HFF-Myc (cell line): ENCODE measurements around the gene TSG101.

Experiments
- DNase-seq: peaks from one replicate; pipeline ENCODE4 v3.0.0-alpha.2; 2011; ENCODE audit warnings: low read depth; ENCODE audit errors: extremely low read depth
- H3K4me3 ChIP-seq: replicated peaks from 2 replicates; pipeline ENCODE4 v1.5.1; 2011; ENCODE audit warnings: low read depth, mild to moderate bottlenecking, control low read depth, low read length
- TF ChIP-seq, protein P1 (sequence below): IDR thresholded peaks from 2 replicates; pipeline ENCODE4 v1.5.1; 2012; ENCODE audit warnings: mild to moderate bottlenecking, low read depth, low read length, control low read depth; ENCODE audit errors: missing control alignments

TSG101 gene

GRCh38 chr11:18495703-18496102 is 31.0 kb downstream of the TSG101 start:
- no peak for DNase-seq
- TF ChIP-seq, protein P1, sequence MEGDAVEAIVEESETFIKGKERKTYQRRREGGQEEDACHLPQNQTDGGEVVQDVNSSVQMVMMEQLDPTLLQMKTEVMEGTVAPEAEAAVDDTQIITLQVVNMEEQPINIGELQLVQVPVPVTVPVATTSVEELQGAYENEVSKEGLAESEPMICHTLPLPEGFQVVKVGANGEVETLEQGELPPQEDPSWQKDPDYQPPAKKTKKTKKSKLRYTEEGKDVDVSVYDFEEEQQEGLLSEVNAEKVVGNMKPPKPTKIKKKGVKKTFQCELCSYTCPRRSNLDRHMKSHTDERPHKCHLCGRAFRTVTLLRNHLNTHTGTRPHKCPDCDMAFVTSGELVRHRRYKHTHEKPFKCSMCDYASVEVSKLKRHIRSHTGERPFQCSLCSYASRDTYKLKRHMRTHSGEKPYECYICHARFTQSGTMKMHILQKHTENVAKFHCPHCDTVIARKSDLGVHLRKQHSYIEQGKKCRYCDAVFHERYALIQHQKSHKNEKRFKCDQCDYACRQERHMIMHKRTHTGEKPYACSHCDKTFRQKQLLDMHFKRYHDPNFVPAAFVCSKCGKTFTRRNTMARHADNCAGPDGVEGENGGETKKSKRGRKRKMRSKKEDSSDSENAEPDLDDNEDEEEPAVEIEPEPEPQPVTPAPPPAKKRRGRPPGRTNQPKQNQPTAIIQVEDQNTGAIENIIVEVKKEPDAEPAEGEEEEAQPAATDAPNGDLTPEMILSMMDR, result no peak
- no peak overlapping the region for H3K4me3 ChIP-seq

- DNase-seq, result no peak
- TF ChIP-seq, protein P1, result no peak
Measured at GRCh38 chr11:18495271-18495670, 31.5 kb downstream of the TSG101 start.

DNA sequence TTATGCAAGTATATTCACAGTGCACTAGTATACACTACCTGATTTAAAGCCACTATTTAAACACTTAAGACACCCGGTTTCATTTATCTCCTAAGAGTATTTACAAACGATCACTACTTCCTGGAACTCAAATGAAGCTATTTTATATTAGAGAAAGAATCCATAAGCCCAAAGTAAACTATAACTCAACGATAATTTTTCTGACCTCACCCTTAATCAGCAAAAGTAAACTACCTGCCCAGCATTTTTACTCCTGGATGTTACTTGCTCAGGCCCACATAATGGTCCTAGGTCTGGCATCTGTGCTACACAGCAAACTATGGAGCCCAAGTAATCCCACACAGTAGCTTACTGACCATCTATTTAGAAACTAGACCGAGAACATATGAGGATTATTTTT is 33.4 kb downstream of the TSG101 start:
- TF ChIP-seq, protein P1, result no peak
- DNase-seq, result no peak
- no peak overlapping the region for H3K4me3 ChIP-seq

More at GRCh38 chr11:18495271-18495670, 31.5 kb downstream of the TSG101 start:
- no peak overlapping the region for H3K4me3 ChIP-seq

- TF ChIP-seq, protein P1, result no peak
- H3K4me3 ChIP-seq, result no peak overlapping the region
- no peak for DNase-seq
Measured at GRCh38 chr11:18492888-18493287, 33.9 kb downstream of the TSG101 start.

DNA sequence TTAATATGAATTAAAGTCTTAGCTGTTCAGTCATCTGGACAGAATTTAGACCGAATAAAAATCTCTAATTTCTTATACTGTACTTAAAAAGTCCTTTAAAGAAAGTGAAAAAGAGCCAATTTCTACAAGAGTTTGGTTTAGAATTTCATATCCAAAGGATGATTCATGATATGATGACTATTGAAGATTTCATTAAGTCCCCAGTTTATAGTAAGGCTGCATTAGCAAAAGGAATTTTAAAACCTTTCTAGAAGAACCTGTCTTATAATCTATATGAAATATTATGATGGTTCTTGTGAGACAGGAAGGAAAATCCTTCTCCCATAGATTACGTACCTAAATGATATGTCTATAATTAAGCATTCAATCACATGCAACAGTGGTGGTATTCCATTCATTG is 34.8 kb downstream of the TSG101 start:
- DNase-seq, result no peak
- TF ChIP-seq, protein P1, result no peak
- no peak overlapping the region for H3K4me3 ChIP-seq

- no peak for DNase-seq
- TF ChIP-seq, protein P1, result no peak
- no peak overlapping the region for H3K4me3 ChIP-seq
Measured at GRCh38 chr11:18490736-18491485, 35.8 kb downstream of the TSG101 start.

DNA sequence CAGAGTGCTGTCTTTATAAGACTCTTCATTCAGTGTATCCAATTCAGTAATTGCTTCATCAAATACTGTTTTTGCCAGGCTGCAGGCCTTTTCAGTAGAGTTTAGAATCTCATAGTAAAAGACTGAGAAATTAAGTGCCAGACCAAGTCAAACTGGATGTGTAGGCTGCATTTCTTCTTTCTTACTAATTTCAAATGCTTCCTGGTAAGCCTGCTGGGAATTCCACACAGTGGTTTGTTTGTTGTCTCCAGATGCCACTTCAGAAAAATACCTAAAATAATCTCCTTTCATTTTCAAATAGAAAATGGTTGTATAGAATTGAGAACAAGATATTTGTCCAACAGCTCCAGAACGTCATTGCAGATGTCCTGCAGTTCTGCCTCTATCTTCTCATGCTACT is 36.4 kb downstream of the TSG101 start:
- H3K4me3 ChIP-seq, result no peak overlapping the region
- no peak for DNase-seq
- TF ChIP-seq, protein P1, result no peak
